K562 (cell line): ENCODE results near the gene PSMC3IP. TPM values are rescaled to one million over a fixed set of nuclear protein-coding genes. Genes with fewer than 3 reads are reported as not detected.
A peak's percentile ranks its signal among the peaks of the same experiment; 100 is the strongest.

ENCODE experiments used
- ATAC-seq: fragments of 200-7000 bp; cut with Tn5 transposase; 3 replicates; pipeline ENCODE4 v1.9.1; 2020; ENCODE audit warnings: moderate library complexity
- BruUV-seq: library from RNA; stranded (reverse); fragments of 400-500 nt; replicated peaks from 2 replicates; lab custom pipeline; 2021; lab: Mats Ljungman, UMichigan
- CTCF ChIA-PET: fragments of 300-600 bp; formaldehyde crosslinking; extraction: SDS; loops from one replicate; lab custom pipeline; 2021; ENCODE audit warnings: low intra/inter-chr PET ratio; lab: Yijun Ruan, JAX
- POLR2A ChIA-PET: fragments of 300-600, 350-650 bp; sonication (Branson Sonifier 250); formaldehyde crosslinking; extraction: SDS; loops from one replicate; lab custom pipeline; 2021; ENCODE audit warnings: antibody characterized with exemption, inconsistent platforms; lab: Yijun Ruan, JAX
- DNase-seq, 4 experiments: peaks; one replicate each; pipeline versions ENCODE4 v3.0.0 to v3.0.0-alpha.2; 2011 to 2018; ENCODE audit warnings: low spot score in 3 of 4, mixed read lengths in 3 of 4; ENCODE audit errors: extremely low read depth in 1 of 4
- FAIRE-seq: peaks from 2 replicates; lab custom pipeline; 2011; peaks lifted over from hg19 to GRCh38; lab: Jason Lieb, UNC
- H2AFZ ChIP-seq: 2 replicates; pipeline ENCODE4 v1.6.0; 2011; ENCODE audit warnings: low read depth, low read length, control low read depth, inconsistent platforms
- H3K27ac ChIP-seq: fragments of 200-600 bp; 3 replicates; pipeline ENCODE4 v1.8.0; 2011; ENCODE audit warnings: low read depth, mild to moderate bottlenecking, control low read depth, inconsistent platforms, low read length, moderate library complexity, mixed read lengths; ENCODE audit errors: extremely low read depth
- H3K27me3 ChIP-seq, 2 experiments: fragments of 300-600 bp in 1 of 2; 2 replicates in 1 of 2; 3 replicates in 1 of 2; pipeline versions ENCODE4 v1.6.0 to v1.8.0; 2011; ENCODE audit warnings: inconsistent platforms in 2 of 2, low read length in 2 of 2, mild to moderate bottlenecking in 1 of 2, mixed read lengths in 1 of 2, moderate library complexity in 1 of 2; ENCODE audit not compliant: control insufficient read depth in 2 of 2, insufficient read depth in 2 of 2
- H3K36me3 ChIP-seq: fragments of 300-600 bp; 3 replicates; pipeline ENCODE4 v1.8.0; 2011; ENCODE audit warnings: mild to moderate bottlenecking, low read length, inconsistent platforms; ENCODE audit not compliant: control insufficient read depth, insufficient read depth
- H3K4me1 ChIP-seq, 2 experiments: fragments of 200-600 bp in 1 of 2; replicated peaks in 1 of 2; 2 replicates in 1 of 2; 3 replicates in 1 of 2; pipeline versions ENCODE4 v1.5.1 to v1.8.0; 2011; ENCODE audit warnings: inconsistent platforms in 2 of 2, low read length in 2 of 2, mild to moderate bottlenecking in 1 of 2, mixed read lengths in 1 of 2, moderate library complexity in 1 of 2; ENCODE audit not compliant: control insufficient read depth in 2 of 2, insufficient read depth in 2 of 2
- H3K4me2 ChIP-seq: 2 replicates; pipeline ENCODE4 v1.6.1; 2011; ENCODE audit warnings: low read length, control low read depth, inconsistent platforms, mixed read lengths; ENCODE audit not compliant: insufficient read depth
- H3K4me3 ChIP-seq: fragments of 200-600 bp; sonication (generic), shearing (Covaris generic); 2 replicates; pipeline ENCODE4 v1.5.1; 2016; ENCODE audit warnings: control low read depth, inconsistent platforms
- H3K79me2 ChIP-seq: fragments of 200-600 bp; 3 replicates; pipeline ENCODE4 v1.8.0; 2011; ENCODE audit warnings: low read length, inconsistent platforms; ENCODE audit not compliant: control insufficient read depth, insufficient read depth
- H3K9ac ChIP-seq, 2 experiments: 2 replicates each; pipeline versions ENCODE4 v1.6.0 to v1.6.1; 2011; ENCODE audit warnings: low read depth in 2 of 2, low read length in 2 of 2, control low read depth in 1 of 2, inconsistent platforms in 1 of 2, mild to moderate bottlenecking in 1 of 2, mixed read lengths in 1 of 2; ENCODE audit not compliant: insufficient read depth in 1 of 2
- H3K9me1 ChIP-seq: one replicate; pipeline ENCODE4 v1.6.0; 2011; ENCODE audit warnings: inconsistent platforms, mild to moderate bottlenecking, low read length, moderate library complexity; ENCODE audit not compliant: control insufficient read depth, insufficient read depth
- H3K9me3 ChIP-seq: replicated peaks from 2 replicates; pipeline ENCODE4 v1.5.1; 2011; ENCODE audit warnings: low read depth, low read length, inconsistent platforms; ENCODE audit not compliant: control insufficient read depth, insufficient read depth
- H4K20me1 ChIP-seq: replicated peaks from 2 replicates; pipeline ENCODE4 v1.6.1; 2011; ENCODE audit warnings: low read length, inconsistent platforms, mixed read lengths; ENCODE audit not compliant: control insufficient read depth, insufficient read depth
- BACH1 ChIP-seq: fragments of 200-800 bp; sonication (Bioruptor generic); IDR thresholded peaks from 2 replicates; pipeline ENCODE4 v1.6.1; 2016; ENCODE audit warnings: missing genetic modification characterization, missing compliant biosample characterization
- CBFA2T3 ChIP-seq: fragments of 450-650 bp; IDR thresholded peaks from 2 replicates; pipeline ENCODE4 v1.6.1; 2017
- CHD1 ChIP-seq: fragments of 200-600 bp; sonication (generic); IDR thresholded peaks from one replicate; pipeline ENCODE4 v1.6.1; 2012; ENCODE audit warnings: mild to moderate bottlenecking, moderate library complexity, low read length, inconsistent platforms
- CXXC5 ChIP-seq: fragments of 250-450 bp; sonication (Bioruptor Pico); IDR thresholded peaks from 2 replicates; pipeline ENCODE4 v1.8.0; 2022; ENCODE audit warnings: inconsistent platforms, mild to moderate bottlenecking, moderate library complexity
- HNRNPK ChIP-seq: fragments of 200-400 bp; formaldehyde crosslinking; IDR thresholded peaks from one replicate; pipeline ENCODE4 v1.6.1; 2018; ENCODE audit warnings: mild to moderate bottlenecking, low read depth, low read length; ENCODE audit not compliant: poor library complexity, severe bottlenecking
- KLF6 ChIP-seq: fragments of 250-450 bp; sonication (Bioruptor Pico); IDR thresholded peaks from 2 replicates; pipeline ENCODE4 v1.4.0; 2020; ENCODE audit warnings: mild to moderate bottlenecking, moderate library complexity, borderline replicate concordance
- PHB2 ChIP-seq: fragments of 450-650 bp; IDR thresholded peaks from 2 replicates; pipeline ENCODE4 v1.6.1; 2017; ENCODE audit warnings: low read depth
- RFX1 ChIP-seq: fragments of 450-650 bp; IDR thresholded peaks from 2 replicates; pipeline ENCODE4 v1.6.1; 2016; ENCODE audit warnings: mild to moderate bottlenecking, moderate library complexity
- SIRT6 ChIP-seq: IDR thresholded peaks from one replicate; pipeline ENCODE4 v1.6.1; 2012; ENCODE audit warnings: low read depth, mild to moderate bottlenecking, control low read depth, inconsistent platforms, low read length, moderate library complexity
- TBL1XR1 ChIP-seq, 2 experiments: IDR thresholded peaks; 2 replicates each; pipeline ENCODE4 v1.6.1; 2012; ENCODE audit warnings: improper control_type of control experiment in 2 of 2, low read length in 2 of 2, mild to moderate bottlenecking in 1 of 2
- TCF7 ChIP-seq: sonication (generic); IDR thresholded peaks from 2 replicates; pipeline ENCODE4 v1.6.1; 2016; ENCODE audit warnings: antibody characterized with exemption, borderline replicate concordance
- YY1 ChIP-seq, 3 experiments: IDR thresholded peaks; 2 replicates each; pipeline ENCODE4 v1.6.1; 2011; ENCODE audit warnings: low read length in 2 of 3, mild to moderate bottlenecking in 2 of 3, moderate library complexity in 2 of 3, borderline replicate concordance in 1 of 3, control low read depth in 1 of 3, low read depth in 1 of 3; ENCODE audit not compliant: insufficient read depth in 3 of 3, insufficient replicate concordance in 2 of 3, control insufficient read depth in 1 of 3, insufficient read length in 1 of 3; ENCODE audit errors: extremely low read depth in 1 of 3
- WGBS: fragments of 100-300 bp; shearing (Covaris generic); methylation state at CpG from one replicate; pipeline ENCODE4 v1.1.6; 2016; ENCODE audit warnings: low coverage, mixed read lengths; ENCODE audit not compliant: insufficient coverage; ENCODE audit errors: missing lambda C conversion rate; 5-methylcytosine and 5-hydroxymethylcytosine counted together
- in situ Hi-C: fragments of 300-500 bp; cut with MboI; formaldehyde crosslinking; loops from 4 replicates; pipeline ENCODE4 v1.15.0; 2018; ENCODE audit warnings: inconsistent platforms, mixed read lengths
- intact Hi-C: fragments of 100-400 bp; cut with micrococcal nuclease; formaldehyde crosslinking; loops from 2 replicates; pipeline ENCODE4 v1.14.2; 2022
- polyA plus RNA-seq, 8 experiments: library from polyadenylated mRNA; depleted of rRNA in 4 of 8; stranded (reverse) in 5 of 8; unstranded in 3 of 8; fragments of >200 nt; fragmentation: Nextera tagmentation in 2 of 8; fragmentation: Illumina TruSeq in 1 of 8; extraction: Ambion mirVana in 2 of 8; extraction: Trizol in 1 of 8; gene quantifications; 2 replicates each; pipeline versions ENCODE4 v1.2.1 to v1.2.3, GENCODE V29; 2011 to 2014; ENCODE audit warnings: inconsistent platforms in 1 of 8, missing spikeins in 1 of 8
- total RNA-seq, 7 experiments: library from RNA; depleted of rRNA in 6 of 7; stranded (reverse); fragments of >200 nt in 6 of 7; fragmentation: Illumina TruSeq in 2 of 7; extraction: Trizol in 2 of 7; gene quantifications; 2 replicates each; pipeline versions ENCODE4 v1.2.1 to v1.2.3, GENCODE V29; 2011 to 2021; ENCODE audit warnings: low replicate concordance in 1 of 7
- TF ChIP-seq, protein P1 (sequence below): fragments of 450-650 bp; IDR thresholded peaks from one replicate; pipeline ENCODE4 v1.6.1; 2018; ENCODE audit warnings: mild to moderate bottlenecking, moderate library complexity; ENCODE audit not compliant: partially characterized antibody
- TF ChIP-seq, protein P2 (sequence below): fragments of 250-450 bp; sonication (Bioruptor Pico); IDR thresholded peaks from 2 replicates; pipeline ENCODE4 v1.9.0; 2021; ENCODE audit warnings: mild to moderate bottlenecking, inconsistent platforms
- TF ChIP-seq, protein P3 (sequence below): fragments of 200-400 bp; formaldehyde crosslinking; IDR thresholded peaks from 2 replicates; pipeline ENCODE4 v1.6.1; 2017; ENCODE audit warnings: mild to moderate bottlenecking, low read depth, low read length, moderate library complexity

The PSMC3IP gene
- total and polyA plus RNA-seq, 9 of the 15 experiments (the other 6 are each of a cell fraction or from before 2014, with no cell fraction given): 13.8 to 65.6 (median 32.8) TPM

DNA sequence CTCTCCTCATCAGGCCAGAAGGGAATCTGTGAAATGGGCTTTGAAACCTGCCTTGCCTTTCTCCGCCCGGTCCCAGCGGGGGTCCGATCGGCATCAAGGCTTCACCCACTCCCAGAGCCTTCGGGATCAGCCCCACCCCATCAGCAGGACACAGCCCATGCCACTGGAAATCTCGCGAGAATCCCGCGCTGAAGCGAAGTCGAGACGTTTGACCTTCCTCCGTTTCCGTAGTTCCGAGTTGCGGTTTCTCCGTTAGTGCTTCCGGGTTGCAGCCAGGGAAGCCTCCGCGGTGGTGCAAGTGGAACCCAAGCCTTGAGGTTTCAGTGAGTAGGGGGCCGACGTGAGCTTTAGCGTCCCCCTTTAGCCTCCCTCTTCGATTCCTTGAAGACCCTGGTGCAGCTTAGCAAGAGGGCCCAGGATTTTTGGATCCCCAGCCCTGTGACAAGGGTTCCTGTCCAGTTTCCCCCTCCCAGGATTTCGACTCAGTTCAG lies 15.6 kb downstream of the PSMC3IP start, which contains the start of gene COASY:
COASY (plus strand) TSS at position 252 of the 491 bp plus-strand sequence. CDS start 475 bp downstream, outside the sequence.
- H3K36me3 ChIP-seq: peaks cover 37% of the 10 kb centered on the region
- ChIA-PET POLR2A (interaction anchor here (1.1 kb wide), 1 partner anchor 116 kb away, joined by 4 read pairs; no protein-coding TSS in a partner anchor), CTCF (no interaction called here)
- 0% methylated on average over 25 of the region's 26 CpGs for WGBS
- peak within 1 kb of the TSS; percentile 74 for H3K4me3 ChIP-seq
- H2AFZ ChIP-seq: peak within 1 kb of the TSS; percentile 91
- peak within 1 kb of the TSS; percentile 93 to 99 for H3K9ac ChIP-seq
- H3K9me3 ChIP-seq: no peaks in the 10 kb centered on the region
- FAIRE-seq: peak; percentile 93
- peak within 1 kb of the TSS; percentile 92 for H3K4me2 ChIP-seq
- peaks cover 21 to 54% of the 10 kb centered on the region in 2 experiments for H3K4me1 ChIP-seq
- in situ Hi-C loops (no loop called here), intact Hi-C loops (no loop called here)
- peaks cover 35% of the 10 kb centered on the region for H3K79me2 ChIP-seq
- H3K27ac ChIP-seq: peak within 1 kb of the TSS; percentile 88
- no peaks in the 10 kb centered on the region for H3K27me3 ChIP-seq
- peak; percentile 77 for ATAC-seq
- peak; percentile 91 to 99 (median 94) for DNase-seq
- no peaks in the 10 kb centered on the region for H4K20me1 ChIP-seq
- H3K9me1 ChIP-seq: no peaks in the 10 kb centered on the region
- no TSS peak for BruUV-seq
- TF ChIP-seq SIRT6: no peak
- TF ChIP-seq CXXC5 (CRISPR knock-in tag): peak; percentile 90
- TF ChIP-seq, protein P1, sequence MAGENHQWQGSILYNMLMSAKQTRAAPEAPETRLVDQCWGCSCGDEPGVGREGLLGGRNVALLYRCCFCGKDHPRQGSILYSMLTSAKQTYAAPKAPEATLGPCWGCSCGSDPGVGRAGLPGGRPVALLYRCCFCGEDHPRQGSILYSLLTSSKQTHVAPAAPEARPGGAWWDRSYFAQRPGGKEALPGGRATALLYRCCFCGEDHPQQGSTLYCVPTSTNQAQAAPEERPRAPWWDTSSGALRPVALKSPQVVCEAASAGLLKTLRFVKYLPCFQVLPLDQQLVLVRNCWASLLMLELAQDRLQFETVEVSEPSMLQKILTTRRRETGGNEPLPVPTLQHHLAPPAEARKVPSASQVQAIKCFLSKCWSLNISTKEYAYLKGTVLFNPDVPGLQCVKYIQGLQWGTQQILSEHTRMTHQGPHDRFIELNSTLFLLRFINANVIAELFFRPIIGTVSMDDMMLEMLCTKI: no peak
- no peak for TF ChIP-seq PHB2
- no peak for TF ChIP-seq BACH1
- TF ChIP-seq KLF6: peak; percentile 17; the same call in 1 of the 2 replicates
- peak in 2 of 3 experiments; percentile 25 to 47 for TF ChIP-seq YY1 (IDR thresholded peaks at IDR 0.05; ENCODE audit: borderline replicate concordance in 1 of 3, control insufficient read depth in 1 of 3, extremely low read depth in 1 of 3, insufficient read depth in 3 of 3, insufficient read length in 1 of 3, insufficient replicate concordance in 2 of 3, low read depth in 1 of 3, low read length in 2 of 3)
- no peak for TF ChIP-seq RFX1
- TF ChIP-seq, protein P2, sequence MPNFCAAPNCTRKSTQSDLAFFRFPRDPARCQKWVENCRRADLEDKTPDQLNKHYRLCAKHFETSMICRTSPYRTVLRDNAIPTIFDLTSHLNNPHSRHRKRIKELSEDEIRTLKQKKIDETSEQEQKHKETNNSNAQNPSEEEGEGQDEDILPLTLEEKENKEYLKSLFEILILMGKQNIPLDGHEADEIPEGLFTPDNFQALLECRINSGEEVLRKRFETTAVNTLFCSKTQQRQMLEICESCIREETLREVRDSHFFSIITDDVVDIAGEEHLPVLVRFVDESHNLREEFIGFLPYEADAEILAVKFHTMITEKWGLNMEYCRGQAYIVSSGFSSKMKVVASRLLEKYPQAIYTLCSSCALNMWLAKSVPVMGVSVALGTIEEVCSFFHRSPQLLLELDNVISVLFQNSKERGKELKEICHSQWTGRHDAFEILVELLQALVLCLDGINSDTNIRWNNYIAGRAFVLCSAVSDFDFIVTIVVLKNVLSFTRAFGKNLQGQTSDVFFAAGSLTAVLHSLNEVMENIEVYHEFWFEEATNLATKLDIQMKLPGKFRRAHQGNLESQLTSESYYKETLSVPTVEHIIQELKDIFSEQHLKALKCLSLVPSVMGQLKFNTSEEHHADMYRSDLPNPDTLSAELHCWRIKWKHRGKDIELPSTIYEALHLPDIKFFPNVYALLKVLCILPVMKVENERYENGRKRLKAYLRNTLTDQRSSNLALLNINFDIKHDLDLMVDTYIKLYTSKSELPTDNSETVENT: no peak
- no peak for TF ChIP-seq HNRNPK
- TF ChIP-seq TBL1XR1 (IDR thresholded peaks at IDR 0.05; ENCODE audit: low read length in 2 of 2): peak in 1 of 2 experiments; percentile 51; a peak in 2 of 4 replicates
- TF ChIP-seq CBFA2T3: 0 out of 2 replicates have a peak, but pooled peaks have one; percentile 3
- TF ChIP-seq TCF7: no peak
- TF ChIP-seq, protein P3, sequence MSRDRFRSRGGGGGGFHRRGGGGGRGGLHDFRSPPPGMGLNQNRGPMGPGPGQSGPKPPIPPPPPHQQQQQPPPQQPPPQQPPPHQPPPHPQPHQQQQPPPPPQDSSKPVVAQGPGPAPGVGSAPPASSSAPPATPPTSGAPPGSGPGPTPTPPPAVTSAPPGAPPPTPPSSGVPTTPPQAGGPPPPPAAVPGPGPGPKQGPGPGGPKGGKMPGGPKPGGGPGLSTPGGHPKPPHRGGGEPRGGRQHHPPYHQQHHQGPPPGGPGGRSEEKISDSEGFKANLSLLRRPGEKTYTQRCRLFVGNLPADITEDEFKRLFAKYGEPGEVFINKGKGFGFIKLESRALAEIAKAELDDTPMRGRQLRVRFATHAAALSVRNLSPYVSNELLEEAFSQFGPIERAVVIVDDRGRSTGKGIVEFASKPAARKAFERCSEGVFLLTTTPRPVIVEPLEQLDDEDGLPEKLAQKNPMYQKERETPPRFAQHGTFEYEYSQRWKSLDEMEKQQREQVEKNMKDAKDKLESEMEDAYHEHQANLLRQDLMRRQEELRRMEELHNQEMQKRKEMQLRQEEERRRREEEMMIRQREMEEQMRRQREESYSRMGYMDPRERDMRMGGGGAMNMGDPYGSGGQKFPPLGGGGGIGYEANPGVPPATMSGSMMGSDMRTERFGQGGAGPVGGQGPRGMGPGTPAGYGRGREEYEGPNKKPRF: no peak
- TF ChIP-seq CHD1: no peak
